HG03045 (cell line): ENCODE results near the gene CAPRIN2.

Source experiments
- ATAC-seq: cut with Tn5 transposase; IDR thresholded peaks from one replicate; pipeline ENCODE4 v1.9.1; 2021; ENCODE audit warnings: mild to moderate bottlenecking, moderate library complexity; ENCODE audit not compliant: unreplicated experiment

The CAPRIN2 gene

DNA sequence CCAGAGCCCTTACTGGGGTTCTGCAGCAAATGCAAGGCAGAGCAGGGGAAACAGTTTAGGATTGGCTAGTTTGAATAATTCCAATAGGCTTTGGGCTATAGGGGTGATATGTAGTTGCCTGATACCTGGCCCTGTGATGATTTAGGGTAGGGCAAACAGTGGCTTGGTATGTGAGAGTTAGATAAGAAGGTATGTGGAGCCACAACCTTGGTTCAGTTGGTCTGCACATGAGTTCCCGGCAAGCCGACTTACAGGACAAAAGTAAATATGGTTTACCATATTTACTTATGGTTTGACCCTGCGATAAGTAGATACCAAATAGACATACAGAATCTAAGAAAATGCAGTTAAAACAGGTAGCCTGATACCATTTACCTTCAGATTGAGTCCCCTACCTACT is 8.3 kb upstream of the CAPRIN2 start:
- no peak for ATAC-seq

DNA sequence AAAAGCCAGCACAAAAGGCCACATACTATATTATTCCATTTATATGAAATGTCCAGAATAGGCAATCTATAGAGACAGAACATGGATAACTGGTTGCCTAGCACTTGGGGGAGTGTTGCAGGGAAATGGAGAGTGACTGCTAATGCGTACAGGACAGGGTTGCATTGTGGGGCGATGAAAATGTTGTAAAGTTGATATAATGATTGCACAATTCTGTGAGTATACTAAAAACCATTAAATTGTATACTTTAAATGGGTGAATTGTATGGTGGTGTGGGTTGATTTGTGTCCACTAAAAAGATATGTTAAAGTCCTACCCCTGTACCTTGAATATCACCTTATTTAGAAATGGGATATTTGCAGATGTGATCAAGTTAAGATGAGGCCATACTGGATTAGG is 7.0 kb upstream of the CAPRIN2 start:
- no peak for ATAC-seq

DNA sequence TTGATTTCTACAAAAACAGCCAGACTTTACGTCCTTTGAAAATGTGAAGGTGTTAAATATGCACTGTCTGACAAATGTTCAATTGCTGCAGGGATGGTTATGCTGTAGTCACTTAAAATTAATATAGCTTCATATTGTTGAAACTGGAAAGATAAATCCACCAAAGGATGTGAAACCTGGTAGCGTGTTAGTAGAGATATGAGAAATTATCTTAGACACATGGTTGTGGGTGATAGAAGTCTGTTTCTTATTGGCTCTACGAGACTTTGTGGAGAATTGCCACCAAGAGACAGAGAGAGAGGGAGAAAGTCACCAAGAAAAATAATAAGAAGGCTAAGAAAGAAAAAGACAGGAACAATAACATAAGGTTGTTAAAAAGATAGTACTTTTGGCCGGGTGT is 2.6 kb upstream of the CAPRIN2 start:
- no peak for ATAC-seq

DNA sequence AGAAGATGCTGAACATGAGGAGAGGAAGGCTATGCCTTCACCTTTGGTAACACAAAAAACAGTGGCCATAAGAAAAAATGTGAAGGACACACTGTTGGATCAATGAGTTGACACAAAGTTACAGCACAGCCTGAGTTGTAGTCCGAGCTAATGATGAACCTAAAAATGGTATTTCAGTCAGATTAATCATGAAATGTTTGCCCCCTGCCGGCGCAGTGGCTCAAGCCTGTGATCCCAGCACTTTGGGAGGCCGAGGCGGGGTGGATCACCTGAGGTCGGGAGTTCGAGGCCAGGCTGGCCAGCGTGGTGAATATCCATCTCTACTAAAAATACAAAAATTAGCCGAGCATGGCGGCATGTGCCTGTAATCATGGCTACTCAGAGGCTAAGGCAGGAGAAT is 1.3 kb upstream of the CAPRIN2 start:
- no peak for ATAC-seq

GRCh38 chr12:30755395-30755762 is 628 bp upstream of the CAPRIN2 start:
- ATAC-seq: no peak

DNA sequence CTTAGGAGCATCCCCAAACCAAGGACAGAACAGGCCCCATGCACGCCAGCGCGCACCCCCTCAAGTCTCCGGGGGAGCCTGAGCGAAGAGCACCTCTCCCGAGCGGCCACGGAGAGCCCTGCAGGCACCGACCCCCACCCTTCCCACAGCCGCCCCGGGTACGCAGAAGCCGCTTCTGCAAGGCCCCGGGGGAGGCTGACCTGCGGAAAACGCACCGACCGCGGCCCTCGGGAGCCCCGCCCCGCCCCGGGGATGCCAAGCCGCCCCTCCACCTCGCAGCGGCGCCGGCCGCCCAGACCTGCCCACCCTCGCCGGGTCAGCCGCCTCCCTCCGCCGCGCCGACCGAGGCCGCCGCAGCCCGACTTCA is 385 bp downstream of the CAPRIN2 start:
- ATAC-seq: no peak

GRCh38 chr12:30753751-30754382 is 884 bp downstream of the CAPRIN2 start:
- ATAC-seq: no peak

DNA sequence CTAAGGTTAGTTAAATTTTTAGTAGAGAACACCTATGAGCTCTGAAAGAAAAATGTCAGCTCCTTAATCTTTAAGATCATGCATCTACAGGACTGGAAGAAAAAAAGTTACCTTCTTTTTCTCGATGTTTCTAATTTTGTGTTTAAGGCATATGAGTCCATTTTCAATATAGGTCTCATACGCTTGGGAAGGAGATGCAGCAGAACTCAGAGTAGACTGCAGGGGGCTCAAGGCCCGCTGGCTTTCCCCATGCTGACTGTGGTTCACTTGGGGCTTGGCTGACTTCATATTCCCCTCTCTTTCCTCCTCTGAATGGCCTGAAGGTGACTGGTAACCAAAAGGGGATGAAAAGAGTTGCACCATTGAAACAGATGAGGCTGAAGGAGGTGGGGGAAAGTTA is 1.5 kb downstream of the CAPRIN2 start:
- no peak for ATAC-seq

GRCh38 chr12:30752255-30752654 is 2.5 kb downstream of the CAPRIN2 start:
- no peak for ATAC-seq

GRCh38 chr12:30748147-30748546 is 6.6 kb downstream of the CAPRIN2 start:
- ATAC-seq: no peak

GRCh38 chr12:30746190-30746589 is 8.6 kb downstream of the CAPRIN2 start:
- no peak for ATAC-seq

GRCh38 chr12:30744321-30744720 is 10.4 kb downstream of the CAPRIN2 start:
- ATAC-seq: no peak

DNA sequence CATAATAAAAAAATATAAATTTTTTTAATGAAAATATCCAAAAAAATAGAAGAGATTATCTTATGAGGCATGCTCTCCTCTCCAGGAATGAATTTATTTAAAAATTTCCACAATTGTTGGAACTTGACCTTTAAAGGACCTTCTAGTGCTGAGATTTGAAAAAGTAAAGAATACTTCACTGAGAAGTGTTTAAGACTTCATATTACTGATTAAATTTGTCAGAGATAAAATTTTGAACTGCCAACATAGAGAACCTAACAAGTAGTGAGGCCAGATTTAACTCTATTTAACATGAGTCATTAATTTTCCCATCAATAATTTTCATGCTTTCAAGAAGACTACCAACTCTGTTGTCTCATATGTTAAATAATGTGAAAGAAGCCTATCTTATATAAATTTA is 14.5 kb downstream of the CAPRIN2 start:
- no peak for ATAC-seq

DNA sequence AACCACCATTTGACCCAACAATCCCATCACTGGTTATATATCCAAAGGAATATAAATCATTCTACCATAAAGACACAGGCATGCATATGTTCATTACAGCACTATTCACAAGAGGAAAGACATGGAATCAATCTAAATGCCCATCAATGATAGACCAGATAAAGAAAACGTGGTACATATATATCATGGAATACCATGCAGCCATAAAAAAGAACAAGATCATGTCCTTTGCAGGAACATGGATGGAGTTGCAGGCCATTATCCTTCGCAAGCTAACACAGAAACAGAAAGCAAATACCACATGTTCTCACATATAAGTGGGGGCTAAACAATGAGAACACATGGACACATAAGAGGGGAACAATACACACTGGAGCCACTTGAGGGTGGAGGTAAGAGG is 15.7 kb downstream of the CAPRIN2 start:
- ATAC-seq: no peak

- no peak for ATAC-seq
These were observed 21.7 kb downstream of the CAPRIN2 start for GRCh38 chr12:30732954-30733637.

DNA sequence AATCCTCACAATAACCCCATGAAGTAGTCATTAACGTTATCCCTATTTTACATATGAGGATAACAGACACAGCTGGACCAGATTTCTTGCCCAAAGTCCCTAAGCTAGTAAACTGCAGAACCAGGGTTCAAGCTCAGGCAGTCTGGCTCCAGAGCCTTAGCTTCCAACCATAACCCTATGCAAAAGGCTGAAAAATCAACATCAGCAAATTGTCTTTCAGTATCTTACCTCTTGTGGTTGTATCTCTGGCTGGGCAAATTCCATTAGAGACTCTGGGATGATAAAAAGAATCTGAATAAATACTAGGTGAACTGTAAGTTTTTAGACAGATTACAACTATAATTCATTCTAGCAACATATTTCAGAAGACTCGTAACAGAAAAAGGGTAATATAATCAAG is 24.7 kb downstream of the CAPRIN2 start:
- ATAC-seq: no peak

- ATAC-seq: no peak
These were observed 25.2 kb downstream of the CAPRIN2 start for GRCh38 chr12:30729547-30729946.

- no peak for ATAC-seq
These were observed 28.1 kb downstream of the CAPRIN2 start for GRCh38 chr12:30726647-30727046.

DNA sequence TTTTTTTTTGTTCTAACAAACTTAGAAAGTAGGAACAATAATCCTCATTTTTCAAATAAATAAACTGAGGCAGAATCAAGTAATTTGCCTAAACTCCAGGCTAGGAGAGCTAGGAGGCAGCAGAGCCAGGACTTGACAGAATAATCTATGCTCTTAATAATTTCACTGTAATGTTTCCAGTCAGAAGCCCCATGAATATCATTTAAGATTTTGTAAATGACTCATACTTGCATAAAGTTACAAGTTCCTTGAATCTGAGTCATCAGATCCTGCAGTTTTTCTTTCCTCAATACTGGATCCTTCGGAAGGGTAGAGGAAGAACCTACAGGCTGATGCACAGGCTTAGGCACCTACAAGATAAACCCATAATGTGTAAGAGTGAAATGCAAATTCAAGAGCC is 29.0 kb downstream of the CAPRIN2 start:
- no peak for ATAC-seq

- no peak for ATAC-seq
These were observed 35.7 kb downstream of the CAPRIN2 start for GRCh38 chr12:30719060-30719459.

GRCh38 chr12:30707613-30708342 is 47.0 kb downstream of the CAPRIN2 start:
- ATAC-seq: no peak

DNA sequence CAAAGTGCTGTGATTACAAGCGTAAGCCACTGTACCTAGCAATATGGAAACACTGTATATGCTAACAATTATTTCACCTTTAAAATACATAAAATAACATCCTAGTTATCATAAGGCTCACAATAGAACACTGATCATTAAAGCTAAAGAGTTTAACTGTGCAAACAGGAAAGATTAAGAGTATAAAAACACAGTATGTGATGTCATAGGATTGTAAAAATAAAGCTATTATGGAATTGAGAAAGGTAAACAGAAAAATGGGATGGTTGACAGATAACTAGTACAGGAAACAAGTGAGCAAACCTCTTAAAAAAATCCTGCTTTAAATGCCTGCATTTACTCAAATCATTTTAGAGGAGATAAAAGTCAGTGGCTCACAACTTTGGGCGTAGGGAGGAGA is 48.3 kb downstream of the CAPRIN2 start:
- no peak for ATAC-seq
